Fibroblast of lung (primary cell): Measurements from ENCODE around the gene ZNF274.

Source experiments
- CTCF ChIP-seq, 2 donors: IDR thresholded peaks in 1 of 2; conservative IDR thresholded peaks in 1 of 2; 1 replicate in 1 of 2; 2 replicates in 1 of 2; pipeline ENCODE4 v1.5.1; 2011 to 2012; ENCODE audit warnings: low read length in 2 of 2, control low read depth in 1 of 2, inconsistent platforms in 1 of 2, low read depth in 1 of 2, mild to moderate bottlenecking in 1 of 2
- EZH2 ChIP-seq: IDR thresholded peaks from 2 replicates; pipeline ENCODE4 v1.5.1; 2012; ENCODE audit warnings: low read length, control low read depth, mild to moderate bottlenecking; ENCODE audit errors: missing control alignments

- TF ChIP-seq CTCF (conservative IDR thresholded peaks at IDR 0.05 in 1 of 2, IDR thresholded peaks at IDR 0.05 in 1 of 2; ENCODE audit: low read depth in 1 of 2, low read length in 2 of 2) (no peak), EZH2 (no peak)
Observed at GRCh38 chr19:58261968-58262921, 79.4 kb downstream of the ZNF274 start.
